IPS-NIHi7 (cell line): ENCODE data around the gene NUP210.

ENCODE experiments used
- DNase-seq: peaks from one replicate; pipeline ENCODE4 v3.0.0; 2012; ENCODE audit warnings: mixed read lengths; ENCODE audit errors: extremely low spot score

Gene NUP210

DNA sequence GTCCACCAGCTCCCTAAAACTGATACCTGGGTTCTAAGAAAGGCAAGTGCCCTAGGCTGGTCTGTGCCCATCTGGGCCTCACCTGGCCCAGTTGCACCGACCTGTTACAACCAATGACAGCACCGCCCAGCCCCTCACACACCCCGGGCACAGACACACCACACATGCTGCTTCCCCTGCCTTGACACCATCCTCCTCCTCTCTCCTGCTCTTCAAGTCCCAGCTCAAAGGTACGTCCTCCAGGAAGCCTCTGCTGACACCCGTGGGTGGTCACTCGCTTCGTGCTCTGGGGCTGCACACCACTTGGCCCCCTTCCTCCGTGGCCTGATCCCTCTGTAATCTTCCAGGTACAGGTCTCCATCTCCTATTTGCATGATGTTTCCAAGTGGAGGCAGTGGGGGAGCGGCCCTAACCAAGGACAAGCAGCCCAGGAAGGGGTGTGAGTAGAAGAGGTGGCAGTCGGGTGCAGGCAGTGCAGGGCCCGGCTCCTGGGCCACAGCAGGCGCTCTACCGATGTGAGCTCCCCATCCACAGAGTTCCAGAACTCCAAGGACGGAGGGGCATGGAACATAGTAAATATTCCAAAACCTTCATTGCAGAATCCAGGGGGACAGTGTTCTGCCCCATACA is 144.6 kb downstream of the NUP210 start:
- no peak for DNase-seq

DNA sequence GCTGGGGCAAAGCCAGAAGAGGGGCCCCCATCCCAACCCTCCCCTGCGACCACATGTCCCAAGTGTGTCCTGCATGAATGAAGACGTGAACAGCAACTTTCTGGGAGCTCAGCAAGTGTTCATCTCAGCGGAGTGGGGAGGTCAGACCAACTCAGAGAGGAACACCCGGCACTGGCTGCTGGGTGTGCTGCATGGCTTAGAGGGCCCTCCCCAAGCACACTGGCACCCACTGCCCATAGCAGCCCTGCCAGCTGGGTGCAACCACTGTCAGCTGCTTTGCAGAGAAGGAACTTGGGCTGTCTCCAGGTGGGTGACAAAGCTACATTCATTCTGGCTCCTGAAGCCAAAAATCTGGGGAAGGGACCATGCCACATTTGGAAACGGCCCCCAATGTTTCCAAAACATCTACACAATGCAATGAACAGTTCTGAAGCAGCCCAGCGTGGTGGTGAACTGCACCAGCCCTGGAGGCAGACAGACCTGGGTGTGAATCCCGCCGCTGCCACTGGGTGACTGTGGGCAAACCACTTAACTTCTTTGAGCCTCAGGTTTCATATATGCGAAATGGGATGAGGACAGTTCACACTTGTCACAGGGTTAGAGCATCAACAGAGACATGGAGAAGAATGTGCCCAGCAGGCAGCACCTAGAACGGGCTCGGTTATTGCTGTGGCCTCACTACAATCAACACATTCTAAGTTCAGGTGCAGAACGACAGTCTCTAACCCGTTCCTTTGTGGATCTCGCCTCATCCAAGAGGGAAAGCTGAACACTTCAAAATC is 145.4 kb downstream of the NUP210 start:
- DNase-seq = no peak

DNA sequence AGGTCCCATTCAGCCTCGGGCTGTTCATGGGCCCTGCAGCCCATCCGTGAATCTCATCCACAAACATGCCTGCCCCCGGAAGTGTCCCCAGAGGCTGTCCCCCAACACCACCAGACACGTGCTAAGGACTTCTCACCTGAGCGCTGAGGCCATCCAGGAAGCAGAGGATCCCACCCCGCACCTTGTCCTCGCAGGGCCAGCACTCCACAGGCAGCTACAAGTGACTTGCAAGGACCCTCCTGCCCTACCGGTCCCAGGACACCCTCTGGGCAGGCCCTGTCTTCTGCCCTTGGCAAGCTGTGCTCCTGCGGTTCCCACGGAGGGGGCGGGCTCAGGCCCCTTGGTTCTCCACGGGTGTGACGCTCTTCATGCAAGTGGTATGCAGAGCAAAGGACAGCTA is 146.0 kb downstream of the NUP210 start:
- no peak for DNase-seq

DNA sequence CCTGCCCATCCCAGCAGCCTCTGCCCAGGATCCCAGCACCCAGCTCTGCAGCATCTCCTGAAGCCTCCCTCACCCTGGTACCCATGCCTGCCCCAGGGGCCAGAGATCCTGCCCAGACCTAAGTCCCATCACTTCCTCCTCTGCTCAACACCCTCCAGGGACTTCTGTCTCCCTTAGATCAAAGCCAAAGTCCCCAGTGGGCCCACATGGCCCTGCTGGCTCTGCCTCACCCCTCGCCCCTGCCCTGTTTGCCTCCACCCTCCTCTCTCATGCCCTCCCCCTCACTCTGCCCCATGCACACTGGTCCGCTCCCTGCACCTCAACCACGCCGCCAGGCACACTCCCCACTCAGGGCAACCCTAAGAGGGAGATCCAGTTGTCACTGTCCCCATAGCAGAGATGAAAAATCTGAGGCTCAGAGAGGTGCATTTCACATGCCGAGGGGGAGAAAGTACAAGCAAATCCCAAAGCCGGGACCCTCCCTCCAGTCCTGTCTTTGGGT is 146.5 kb downstream of the NUP210 start:
- DNase-seq = no peak

DNA sequence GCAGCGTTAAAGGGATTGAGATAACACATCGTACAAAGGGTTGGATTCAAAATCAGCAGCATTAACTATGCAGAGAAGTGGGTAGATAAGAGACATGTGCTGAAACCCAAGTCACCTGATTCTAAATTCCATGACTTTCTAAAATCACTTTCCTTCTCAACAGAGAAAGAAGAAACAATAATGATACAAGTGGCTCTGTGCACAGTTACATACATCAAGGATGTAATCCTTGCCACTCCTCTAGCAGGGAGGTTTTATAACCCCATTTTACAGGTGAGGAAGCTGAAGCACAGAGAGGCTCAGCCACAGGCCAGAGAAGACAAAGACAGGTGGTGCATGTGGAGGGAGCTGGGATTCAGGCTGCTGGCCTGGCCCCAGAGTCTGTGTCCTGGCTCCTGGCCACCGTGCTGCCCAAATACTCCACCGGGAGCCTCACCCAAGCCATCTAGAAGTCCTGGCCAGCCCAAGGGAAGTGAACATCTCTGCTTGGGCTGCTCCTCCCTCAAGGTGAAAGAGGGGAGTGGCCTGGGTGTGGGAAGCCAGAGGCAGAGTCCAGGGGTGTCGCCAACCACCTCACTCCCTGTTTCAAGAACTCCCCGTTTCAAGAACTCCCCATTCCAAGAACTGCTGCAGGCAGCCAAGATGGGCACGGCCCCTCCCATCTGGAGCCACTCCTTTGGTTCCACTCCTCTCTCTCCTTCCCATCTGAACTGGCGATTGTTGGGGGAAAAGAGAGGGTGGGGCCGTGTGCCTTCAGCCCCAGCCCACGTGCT is 147.1 kb downstream of the NUP210 start:
- no peak for DNase-seq

DNA sequence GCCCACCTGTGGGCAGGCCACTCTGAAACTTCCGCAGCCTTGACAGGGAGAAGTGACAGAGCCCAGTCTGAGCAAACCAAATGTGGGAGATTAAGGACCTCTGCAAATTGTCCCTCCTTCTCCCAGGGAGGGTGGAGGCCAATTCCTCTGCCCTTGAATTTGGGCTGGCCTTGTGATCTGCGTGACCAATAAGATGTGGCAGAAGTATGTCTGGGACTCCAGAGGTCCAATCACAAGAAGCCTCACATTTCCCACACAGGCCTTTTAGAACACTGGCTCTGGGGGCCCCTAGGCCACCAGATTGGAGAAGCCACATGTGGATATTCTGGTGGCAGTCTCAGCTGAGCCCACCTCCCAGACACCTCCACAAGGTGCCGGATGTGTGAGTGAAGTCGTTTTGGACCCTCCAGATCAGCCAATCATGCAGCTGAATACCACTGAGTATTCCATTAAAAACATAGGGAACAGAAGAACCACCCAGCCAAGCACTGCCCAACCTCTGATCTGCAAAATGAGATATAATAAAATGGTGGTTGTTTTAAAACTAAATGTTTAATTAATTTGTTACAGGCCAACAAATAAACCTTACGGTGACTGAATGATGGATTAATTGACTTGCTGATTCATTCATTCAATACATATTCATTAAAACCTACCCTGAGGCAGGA is 150.3 kb downstream of the NUP210 start:
- DNase-seq = no peak

DNA sequence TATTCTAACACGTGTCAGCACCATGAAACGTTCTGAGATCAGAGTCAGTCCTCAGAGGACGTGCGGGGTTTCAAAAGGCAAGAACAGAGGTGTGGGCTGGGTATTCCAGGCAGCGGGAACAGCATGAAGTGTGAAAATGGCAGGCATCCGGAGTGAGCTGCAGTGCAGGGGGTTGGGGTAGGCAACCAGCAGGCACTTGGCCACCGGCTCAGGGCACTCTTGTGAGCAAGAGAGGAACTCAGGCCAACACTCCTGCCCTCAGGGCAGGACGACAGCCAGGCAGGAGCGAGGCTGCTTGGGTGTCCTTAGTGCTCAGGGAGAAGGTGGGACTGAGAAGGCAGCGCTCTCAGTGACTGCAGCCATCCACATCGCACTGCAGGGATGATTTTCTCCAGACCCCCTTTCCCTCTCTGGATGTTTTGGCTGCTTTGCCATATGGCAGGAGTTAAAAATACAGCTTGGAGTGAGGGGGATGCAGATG is 151.1 kb downstream of the NUP210 start:
- no peak for DNase-seq

DNA sequence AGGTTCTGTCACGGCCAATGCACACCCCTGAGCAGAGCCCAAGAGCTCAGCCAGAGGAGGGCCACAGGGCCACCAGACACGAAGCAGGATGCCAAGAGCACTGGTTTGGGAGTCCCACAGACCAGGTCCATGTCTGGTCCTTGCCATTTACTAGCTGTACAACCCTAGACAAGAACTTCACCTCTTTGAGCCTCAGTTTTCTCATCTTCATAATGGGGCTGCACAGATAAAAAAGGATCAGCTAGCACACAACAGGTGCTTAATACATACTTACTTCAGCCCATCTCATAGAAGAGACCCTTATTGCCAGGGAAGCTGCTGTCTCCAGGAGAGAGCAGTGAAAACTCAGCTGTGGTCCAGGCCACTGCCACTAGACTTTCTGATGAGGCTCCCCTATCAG is 152.0 kb downstream of the NUP210 start:
- DNase-seq = no peak

DNA sequence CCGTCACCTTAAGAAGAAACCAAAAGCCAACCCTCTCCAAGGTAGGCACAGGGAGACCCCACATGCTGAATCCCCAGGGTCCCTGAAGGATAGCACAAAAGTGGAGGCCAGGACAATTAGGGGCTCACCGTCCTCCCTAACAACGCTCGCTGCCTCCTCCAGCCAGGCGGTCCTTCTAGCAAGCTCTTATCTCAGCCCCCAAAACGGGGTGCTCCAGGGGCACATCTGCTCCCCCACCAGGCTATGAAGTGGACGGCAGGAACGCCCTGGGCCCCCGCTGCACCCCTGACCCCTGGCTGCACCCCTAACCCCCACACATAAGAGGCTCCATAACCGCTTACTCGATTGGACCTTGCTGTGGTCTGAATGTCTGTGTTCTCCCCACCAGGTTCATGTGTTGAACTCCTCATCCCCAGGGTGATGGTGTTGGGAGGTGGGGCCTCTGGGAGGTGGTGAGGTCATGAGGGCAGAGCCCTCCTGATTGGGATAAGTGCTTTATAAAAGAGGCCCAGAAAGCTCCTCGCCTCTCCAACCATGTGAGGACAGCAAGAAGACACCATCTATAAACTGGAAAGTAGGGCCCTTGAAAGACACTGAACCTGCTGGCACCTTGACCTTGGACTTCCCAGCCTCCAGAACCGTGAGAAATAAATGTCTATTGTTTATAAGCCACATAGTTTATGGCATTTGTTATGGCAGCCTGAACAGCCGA is 153.3 kb downstream of the NUP210 start:
- no peak for DNase-seq
